ENCODE data around the gene ALAS1. TPM values are rescaled to one million over a fixed set of nuclear protein-coding genes. Genes with fewer than 3 reads are reported as not detected.

The ALAS1 gene
- total and polyA plus RNA-seq, 2 donors (not counting 1 experiment from before 2014, with no cell fraction given), result 26.1 to 30.2 TPM

- Histone ChIP-seq H3K4me2 (replicated peaks; ENCODE audit: low read depth, low read length, poor library complexity, severe bottlenecking) (peak overlapping the region; percentile 90), H3K4me3 (ENCODE audit: control extremely low read depth in 1 of 5, extremely low read depth in 1 of 5, insufficient read depth in 1 of 5, low read depth in 2 of 5, low read length in 4 of 5) (peak overlapping the region in 3 of 5 experiments; percentile 1 to 90 (median 66)), H3K27ac (ENCODE audit: low read length in 2 of 2) (peak overlapping the region; percentile 78 to 88), H3K79me2 (ENCODE audit: control insufficient read depth, insufficient read depth, low read length) (peaks cover 55% of the 10 kb centered on the region), H3K9ac (ENCODE audit: low read length) (peak overlapping the region; percentile 68), H3K36me3 (replicated peaks in 1 of 2; ENCODE audit: control extremely low read depth in 1 of 2, control insufficient read depth in 1 of 2, extremely low read depth in 1 of 2, insufficient read depth in 2 of 2, low read length in 1 of 2) (peaks cover 3 to 62% of the 10 kb centered on the region in 2 experiments), H4K20me1 (ENCODE audit: control insufficient read depth, insufficient read depth, low read length, poor library complexity, severe bottlenecking) (peaks cover 27% of the 10 kb centered on the region), H3K4me1 (ENCODE audit: control insufficient read depth in 2 of 2, insufficient read depth in 2 of 2, low read length in 2 of 2) (peaks cover 41 to 65% of the 10 kb centered on the region in 2 donors), H3K9me3 (ENCODE audit: control extremely low read depth in 1 of 3, control insufficient read depth in 2 of 3, insufficient read depth in 1 of 3, low read length in 2 of 3) (no peaks in the 10 kb centered on the region), H2AFZ (ENCODE audit: insufficient read depth, low read depth, low read length, poor library complexity, severe bottlenecking) (peak overlapping the region; percentile 47), H3K27me3 (replicated peaks in 1 of 4; ENCODE audit: control extremely low read depth in 1 of 4, control insufficient read depth in 3 of 4, insufficient read depth in 4 of 4, low read length in 3 of 4) (no peaks in the 10 kb centered on the region)
- Mint-ChIP-seq H3K27ac (peak overlapping the region; percentile 99), H3K4me1 (peaks cover 66% of the 10 kb centered on the region), H3K9me3 (ENCODE audit: insufficient read depth) (no peaks in the 10 kb centered on the region), H3K4me3 (peak overlapping the region; percentile 94), H3K27me3 (no peaks in the 10 kb centered on the region)
- peak; percentile 59 for DNase-seq
- ChIA-PET POLR2A (interaction anchor here (0.6 to 3.8 kb wide), 14 partner anchors 9 to 89 kb away, joined by 3 to 38 read pairs (median 5); partner anchors contain the start of genes GLYCTK, POC1A, PPM1M and TWF2), CTCF (interaction anchor here (1.3 to 12.3 kb wide), 9 partner anchors 10 to 224 kb away, joined by 3 to 265 read pairs (median 7); partner anchors contain the start of genes GLYCTK, POC1A, PPM1M and TWF2)
- ATAC-seq (ENCODE audit: low read depth), result peak; percentile 14
- 18% methylated on average over 5 of the region's 5 CpGs for WGBS (ENCODE audit: insufficient coverage)
- TF ChIP-seq CTCF (IDR thresholded peaks at IDR 0.05) (no peak), EZH2 (IDR thresholded peaks at IDR 0.05; ENCODE audit: borderline replicate concordance, insufficient read depth, low read depth, low read length, poor library complexity, severe bottlenecking) (no peak)
- intact Hi-C loops (cut with micrococcal nuclease), result loop anchor here (5.0 to 10.0 kb wide), 2 partner anchors 172 to 231 kb away; partner anchors contain the start of genes DUSP7 and NISCH
Measured at GRCh38 chr3:52226229-52226817, 28.4 kb downstream of the ALAS1 start.

DNA sequence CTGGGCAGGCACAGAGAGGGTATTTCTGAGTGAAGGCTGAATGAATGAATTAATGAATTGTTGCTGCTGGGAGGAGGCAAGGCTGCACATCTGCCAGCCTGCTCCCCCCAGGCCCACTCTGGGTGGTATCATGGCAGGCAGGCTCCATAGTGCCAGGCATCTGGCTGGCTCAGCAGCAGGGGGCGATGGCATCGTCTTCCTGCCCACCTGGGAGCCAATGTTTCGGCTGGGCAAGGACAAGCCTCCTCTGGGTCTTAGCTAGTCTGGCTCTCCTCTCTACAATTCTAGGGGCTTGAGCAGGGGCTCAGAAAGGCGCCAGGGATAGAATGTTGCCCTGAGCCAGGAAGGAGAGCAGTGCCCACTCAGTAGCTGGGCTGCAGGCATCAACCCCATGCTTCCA, 29.2 kb downstream of the ALAS1 start:
- peak overlapping the region; percentile 90 for H3K4me2 ChIP-seq (replicated peaks; ENCODE audit: low read depth, low read length, poor library complexity, severe bottlenecking)
- no peak overlapping the region for H3K9ac ChIP-seq (ENCODE audit: low read length)
- ChIA-PET POLR2A (interaction anchor here (3.3 to 3.8 kb wide), 2 partner anchors 11 to 61 kb away, joined by 23 to 28 read pairs; partner anchors contain the start of genes GLYCTK and TWF2), CTCF (interaction anchor here (1.4 to 12.3 kb wide), 3 partner anchors 57 to 112 kb away, joined by 3 to 265 read pairs (median 177); partner anchors contain the start of genes GLYCTK, POC1A and WDR82)
- no peaks in the 10 kb centered on the region for H3K9me3 ChIP-seq (ENCODE audit: control extremely low read depth in 1 of 3, control insufficient read depth in 2 of 3, insufficient read depth in 1 of 3, low read length in 2 of 3)
- peaks cover 55% of the 10 kb centered on the region for H3K79me2 ChIP-seq (ENCODE audit: control insufficient read depth, insufficient read depth, low read length)
- intact Hi-C loops (cut with micrococcal nuclease), result loop anchor here (5.0 to 10.0 kb wide), 2 partner anchors 172 to 230 kb away; partner anchors contain the start of genes DUSP7 and NISCH
- H3K27me3 ChIP-seq (replicated peaks in 1 of 4; ENCODE audit: control extremely low read depth in 1 of 4, control insufficient read depth in 3 of 4, insufficient read depth in 4 of 4, low read length in 3 of 4), result no peaks in the 10 kb centered on the region
- H3K4me1 ChIP-seq (ENCODE audit: control insufficient read depth in 2 of 2, insufficient read depth in 2 of 2, low read length in 2 of 2), result peaks cover 42 to 65% of the 10 kb centered on the region in 2 donors
- no peaks in the 10 kb centered on the region for H3K9me3 Mint-ChIP-seq (ENCODE audit: insufficient read depth)
- ATAC-seq (ENCODE audit: low read depth) (no peak), DNase-seq (peak; percentile 18)
- H3K27me3 Mint-ChIP-seq, result no peaks in the 10 kb centered on the region
- peaks cover 3 to 62% of the 10 kb centered on the region in 2 experiments for H3K36me3 ChIP-seq (replicated peaks in 1 of 2; ENCODE audit: control extremely low read depth in 1 of 2, control insufficient read depth in 1 of 2, extremely low read depth in 1 of 2, insufficient read depth in 2 of 2, low read length in 1 of 2)
- TF ChIP-seq EZH2 (IDR thresholded peaks at IDR 0.05; ENCODE audit: borderline replicate concordance, insufficient read depth, low read depth, low read length, poor library complexity, severe bottlenecking), result no peak
- TF ChIP-seq CTCF (IDR thresholded peaks at IDR 0.05), result no peak
- peaks cover 27% of the 10 kb centered on the region for H4K20me1 ChIP-seq (ENCODE audit: control insufficient read depth, insufficient read depth, low read length, poor library complexity, severe bottlenecking)
- peak overlapping the region; percentile 99 for H3K27ac Mint-ChIP-seq
- WGBS (ENCODE audit: insufficient coverage), result 80% methylated on average over 4 of the region's 4 CpGs
- no peak overlapping the region for H2AFZ ChIP-seq (ENCODE audit: insufficient read depth, low read depth, low read length, poor library complexity, severe bottlenecking)
- H3K27ac ChIP-seq (ENCODE audit: low read length in 2 of 2), result peak overlapping the region; percentile 78 to 88
- peak overlapping the region; percentile 94 for H3K4me3 Mint-ChIP-seq
- H3K4me1 Mint-ChIP-seq, result peaks cover 68% of the 10 kb centered on the region
- no peak overlapping the region for H3K4me3 ChIP-seq (ENCODE audit: control extremely low read depth in 1 of 5, extremely low read depth in 1 of 5, insufficient read depth in 1 of 5, low read depth in 2 of 5, low read length in 4 of 5)

Data from B cell (primary cell).